MM.1S (cell line): ENCODE measurements around the gene TRIM41.

Experiments
- CTCF ChIP-seq: fragments of 300-600 bp; sonication (generic); IDR thresholded peaks from 2 replicates; pipeline ENCODE4 v1.5.1; 2016; ENCODE audit warnings: antibody characterized with exemption, low read length, mixed read lengths
- EZH2 ChIP-seq: fragments of 300-600 bp; sonication (generic); optimal IDR thresholded peaks from 2 replicates; pipeline ENCODE3; 2017; ENCODE audit warnings: low read depth, mild to moderate bottlenecking, antibody characterized with exemption, low read length, mixed read lengths
- EZH2phosphoT487 ChIP-seq: fragments of 300-600 bp; sonication (generic); IDR thresholded peaks from 2 replicates; pipeline ENCODE4 v1.6.1; 2018; ENCODE audit warnings: antibody characterized with exemption, low read length

GRCh38 chr5:181198905-181199519 is 24.1 kb upstream of the TRIM41 start:
- no peak for TF ChIP-seq CTCF
- no peak for TF ChIP-seq EZH2phosphoT487
- TF ChIP-seq EZH2 = no peak
